Pulmonary artery endothelial cell (primary cell): Measurements from ENCODE around the gene ANTXR1. TPM values are rescaled to one million over a fixed set of nuclear protein-coding genes. Genes with fewer than 3 reads are reported as not detected.

Experiments
- DNase-seq: peaks from one replicate; pipeline ENCODE4 v3.0.0-alpha.2; 2011; ENCODE audit warnings: low read depth, low spot score
- total RNA-seq: library from RNA; depleted of rRNA; stranded (reverse); fragments of >200 nt; gene quantifications from 2 replicates; pipeline ENCODE4 v1.2.3, GENCODE V29; 2014

The ANTXR1 gene
- total RNA-seq, 1 donor from 2014 or later, result 8.8 TPM

DNA sequence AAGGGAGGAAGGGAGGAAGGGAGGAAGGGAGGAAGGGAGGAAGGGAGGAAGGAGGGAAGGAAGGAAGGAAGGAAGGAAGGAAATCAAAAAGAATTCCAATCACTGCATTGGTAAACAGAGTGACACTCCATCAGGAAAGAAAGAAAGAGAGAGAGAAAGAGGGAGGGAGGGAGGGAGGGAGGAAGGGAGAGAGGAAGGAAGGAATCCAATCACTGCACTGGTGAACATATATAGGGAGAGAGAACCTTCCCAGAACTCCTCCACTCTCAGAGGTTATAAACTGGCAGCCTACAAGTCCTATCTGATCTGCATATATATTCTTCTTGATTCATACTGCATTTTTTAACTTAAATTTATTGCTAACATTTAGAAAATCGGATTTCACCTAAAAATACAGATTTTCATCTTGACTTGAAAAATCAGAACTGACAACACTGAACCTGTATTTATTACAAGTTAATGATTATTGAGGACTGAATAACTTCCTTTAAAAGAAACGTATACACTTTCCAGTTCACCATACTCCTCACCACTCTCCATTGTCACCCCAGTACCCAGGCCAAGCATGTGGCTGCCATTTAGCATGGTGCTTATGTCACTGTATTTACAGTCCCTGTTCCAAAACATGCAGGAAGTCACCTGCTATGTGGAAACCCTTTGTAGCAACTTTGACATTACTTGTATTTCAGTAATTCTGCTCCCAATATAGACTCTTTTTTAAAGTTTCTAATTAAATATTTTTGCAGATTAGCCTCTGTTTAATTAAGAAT lies 83.5 kb downstream of the ANTXR1 start:
- DNase-seq, result no peak

GRCh38 chr2:69097148-69097610 lies 84.2 kb downstream of the ANTXR1 start:
- peak; percentile 33 for DNase-seq

DNA sequence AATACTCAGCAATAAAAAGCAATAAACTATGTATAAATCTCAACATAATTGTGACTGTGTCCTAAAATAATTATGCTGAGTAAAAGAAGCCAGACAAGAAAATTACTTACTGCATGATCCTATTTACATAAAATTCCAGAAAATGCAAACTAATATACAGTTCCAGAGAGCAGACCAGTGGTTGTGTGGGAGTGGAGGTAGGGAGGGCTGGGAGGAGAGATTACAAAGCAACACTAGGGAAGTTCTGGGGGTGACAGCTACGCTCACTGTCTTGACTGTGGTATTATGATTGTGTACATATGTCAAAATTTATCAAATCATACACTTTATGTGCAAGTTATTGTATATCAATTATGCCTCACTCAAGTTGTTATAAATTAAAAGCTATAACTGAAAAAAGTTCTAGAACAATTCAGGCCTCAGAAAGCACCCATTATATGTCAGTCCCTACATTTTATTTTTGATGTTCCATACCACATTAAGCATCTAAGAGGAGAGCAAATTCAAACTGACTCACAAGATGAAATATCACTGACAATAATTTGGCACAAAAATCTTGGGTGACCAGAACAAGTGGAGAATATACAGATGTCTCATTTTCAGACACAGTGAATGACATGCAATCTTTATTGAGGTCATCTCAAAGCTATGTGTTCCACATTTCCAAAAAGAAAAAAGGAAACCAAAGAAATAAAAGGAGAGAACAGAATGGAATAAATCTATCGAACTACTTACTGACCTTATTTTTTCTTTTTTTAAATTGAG lies 85.1 kb downstream of the ANTXR1 start:
- no peak for DNase-seq

- DNase-seq, result no peak
Measured at GRCh38 chr2:69099541-69099940, 86.6 kb downstream of the ANTXR1 start.

DNA sequence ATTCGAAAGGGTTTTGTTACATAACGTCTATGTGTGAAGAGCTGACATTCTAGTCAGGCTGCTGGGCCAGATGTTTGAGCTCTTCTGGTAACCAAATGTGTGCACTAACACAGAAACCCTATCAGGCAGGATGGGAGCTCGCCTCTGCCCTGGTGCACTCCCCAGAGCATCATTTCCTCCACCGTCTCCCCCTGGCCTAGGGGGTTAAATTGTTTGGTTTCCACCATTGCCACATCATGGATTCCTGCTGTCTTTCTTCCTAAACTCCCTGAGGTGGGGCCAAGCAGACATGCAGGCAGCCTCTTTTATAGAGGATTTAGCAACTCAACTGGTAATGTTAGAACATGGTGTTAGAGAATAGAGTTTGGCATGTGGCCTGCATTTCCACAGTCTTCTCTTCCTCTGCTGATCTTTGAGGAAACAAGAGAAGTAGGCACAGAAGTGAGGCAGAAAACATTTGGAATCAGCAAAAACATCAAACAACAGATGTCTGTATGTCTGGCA lies 87.3 kb downstream of the ANTXR1 start:
- DNase-seq, result no peak

DNA sequence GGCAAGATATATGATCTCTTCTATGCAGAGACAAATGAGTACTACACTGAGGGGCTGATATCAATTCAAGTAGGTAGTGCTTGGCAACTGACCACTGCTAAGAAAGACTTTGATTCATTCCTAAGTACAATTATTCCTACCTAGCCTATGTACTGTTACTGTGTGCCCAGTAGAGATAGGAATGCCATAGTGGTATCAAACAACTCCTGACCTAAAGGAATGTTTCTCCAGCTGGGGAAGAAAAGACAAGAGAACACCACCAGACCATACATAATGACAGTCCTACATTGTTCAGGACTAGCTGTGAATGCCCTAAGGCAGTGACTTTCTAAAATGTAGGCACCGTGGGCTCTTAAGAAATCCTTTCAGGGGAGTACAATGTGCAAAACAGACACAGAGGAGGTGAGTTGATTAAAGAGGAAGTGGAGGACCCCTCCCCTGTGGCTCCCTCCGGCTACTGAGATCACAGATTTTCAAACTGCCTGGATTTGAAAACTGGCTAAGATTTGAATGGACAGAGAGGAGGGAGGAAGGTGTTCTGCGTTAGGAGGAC lies 89.1 kb downstream of the ANTXR1 start:
- DNase-seq, result no peak

GRCh38 chr2:69103419-69103818 lies 90.4 kb downstream of the ANTXR1 start:
- DNase-seq, result no peak

- DNase-seq, result no peak
Measured at GRCh38 chr2:69104261-69104660, 91.3 kb downstream of the ANTXR1 start.

- no peak for DNase-seq
Measured at GRCh38 chr2:69109255-69109654, 96.3 kb downstream of the ANTXR1 start.

DNA sequence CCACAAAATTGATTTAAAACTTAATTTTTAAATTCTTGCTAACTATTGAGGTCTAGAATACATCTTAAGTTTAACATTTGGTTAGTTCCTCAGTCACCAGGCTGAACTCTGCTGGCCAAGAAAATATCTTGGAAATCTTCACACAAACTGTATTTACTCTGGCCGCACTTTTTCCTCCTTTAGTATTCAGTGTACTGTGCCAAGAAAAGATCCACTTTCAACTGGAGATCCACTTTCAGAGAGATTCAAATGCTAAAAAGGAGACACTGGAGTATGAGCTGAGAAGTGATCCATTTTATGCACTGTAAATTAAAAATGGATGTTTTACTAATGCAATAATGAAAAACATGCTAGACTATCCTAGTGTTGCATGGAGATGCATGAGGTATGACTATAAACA lies 98.1 kb downstream of the ANTXR1 start:
- no peak for DNase-seq

DNA sequence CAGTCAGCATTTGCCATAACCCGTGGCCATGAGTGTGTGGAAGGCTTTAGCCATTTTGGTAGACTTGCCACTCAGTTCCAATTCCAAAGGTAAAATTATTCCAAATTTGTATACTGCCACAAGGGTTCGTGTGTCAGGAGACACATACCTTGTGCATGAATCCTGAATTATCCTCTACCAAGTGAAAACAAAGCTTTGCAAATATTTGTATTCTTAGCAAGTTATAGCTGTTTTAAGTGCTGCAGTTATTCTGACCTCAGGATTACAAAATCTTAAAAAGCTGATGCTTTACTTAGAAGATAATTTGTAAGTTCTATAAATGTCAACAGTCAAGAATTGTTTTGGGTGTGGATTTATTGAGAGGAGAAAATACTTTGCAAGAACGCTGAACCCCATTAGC lies 100.6 kb downstream of the ANTXR1 start:
- DNase-seq, result no peak

GRCh38 chr2:69114534-69114933 lies 101.6 kb downstream of the ANTXR1 start:
- no peak for DNase-seq

GRCh38 chr2:69116438-69116837 lies 103.5 kb downstream of the ANTXR1 start:
- no peak for DNase-seq

DNA sequence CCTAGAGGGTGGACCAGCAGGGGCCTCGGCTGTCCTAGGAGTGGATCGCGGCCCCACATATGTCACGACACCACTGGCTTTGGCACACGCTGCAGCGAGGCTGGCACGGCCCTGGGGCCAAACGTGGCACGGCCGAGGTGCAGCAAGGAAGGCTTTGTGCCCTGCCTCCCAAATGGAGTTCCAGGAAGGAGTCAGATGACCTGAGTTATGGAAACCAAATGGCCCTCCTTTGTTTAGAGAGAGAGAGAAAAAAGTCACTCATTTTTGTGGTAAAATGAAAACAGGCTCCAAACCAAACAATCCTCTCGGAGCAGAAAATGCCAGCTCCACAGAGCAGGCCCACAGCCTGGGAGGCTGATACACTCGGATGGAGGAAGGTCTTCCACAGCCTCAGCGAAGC lies 105.6 kb downstream of the ANTXR1 start:
- no peak for DNase-seq

DNA sequence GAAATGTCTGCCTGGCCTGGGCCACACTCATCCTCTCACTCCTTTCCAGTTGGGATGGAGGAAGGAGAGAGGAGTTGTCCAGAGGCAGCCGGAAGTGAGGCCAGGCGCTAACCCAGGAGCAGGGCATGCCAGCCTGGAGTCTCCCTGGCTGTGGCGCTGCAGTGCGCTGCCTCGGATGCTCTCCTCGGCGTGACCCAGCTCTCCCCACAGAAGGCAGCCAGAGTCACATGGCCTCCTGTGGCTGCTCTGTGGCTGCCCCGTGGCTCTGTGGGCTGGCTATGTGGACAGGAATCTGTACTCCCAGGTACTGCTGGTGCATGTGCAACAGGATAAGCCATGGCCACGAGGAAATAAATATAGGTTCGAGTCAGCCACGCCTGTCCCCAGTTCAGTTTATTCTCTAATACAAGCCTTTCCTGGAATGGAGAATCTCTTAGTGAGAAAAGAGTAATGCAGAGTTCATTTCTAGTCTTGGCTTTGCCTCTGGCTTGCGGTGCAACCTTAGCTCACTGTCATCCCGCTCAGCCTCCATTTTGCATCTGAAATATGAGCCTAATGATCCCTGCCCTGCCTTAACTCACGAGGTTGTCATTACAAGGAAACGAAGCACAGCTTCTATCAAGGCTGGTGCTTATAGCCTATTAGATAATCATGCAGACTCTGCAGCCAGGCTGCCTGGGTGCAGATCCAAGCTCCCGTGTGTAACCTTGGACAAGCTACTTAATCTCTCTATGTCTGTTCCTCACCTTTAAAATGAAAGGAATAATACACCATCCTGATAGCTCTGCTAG lies 106.3 kb downstream of the ANTXR1 start:
- DNase-seq, result no peak

GRCh38 chr2:69122271-69122670 lies 109.3 kb downstream of the ANTXR1 start:
- DNase-seq, result peak; percentile 47

GRCh38 chr2:69123182-69123581 lies 110.2 kb downstream of the ANTXR1 start:
- DNase-seq, result no peak

DNA sequence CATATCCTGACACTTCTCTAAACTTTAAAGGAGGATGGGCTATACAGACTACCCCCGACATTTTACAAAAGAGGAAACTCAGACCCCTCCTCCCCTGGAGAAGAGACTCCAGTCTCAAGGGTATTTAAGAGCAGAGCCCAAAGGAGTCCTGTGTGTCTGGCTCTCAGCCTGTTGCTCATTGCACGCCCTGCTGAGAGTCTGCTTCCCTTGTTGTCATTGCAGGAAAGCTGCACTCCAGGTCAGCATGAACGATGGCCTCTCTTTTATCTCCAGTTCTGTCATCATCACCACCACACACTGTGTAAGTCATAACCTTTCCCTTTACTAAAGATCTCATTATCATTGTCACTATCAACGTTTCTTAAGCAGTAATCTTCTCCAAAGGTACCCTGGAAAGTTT lies 111.4 kb downstream of the ANTXR1 start:
- DNase-seq, result no peak

GRCh38 chr2:69125816-69126215 lies 112.8 kb downstream of the ANTXR1 start:
- peak; percentile 11 for DNase-seq

DNA sequence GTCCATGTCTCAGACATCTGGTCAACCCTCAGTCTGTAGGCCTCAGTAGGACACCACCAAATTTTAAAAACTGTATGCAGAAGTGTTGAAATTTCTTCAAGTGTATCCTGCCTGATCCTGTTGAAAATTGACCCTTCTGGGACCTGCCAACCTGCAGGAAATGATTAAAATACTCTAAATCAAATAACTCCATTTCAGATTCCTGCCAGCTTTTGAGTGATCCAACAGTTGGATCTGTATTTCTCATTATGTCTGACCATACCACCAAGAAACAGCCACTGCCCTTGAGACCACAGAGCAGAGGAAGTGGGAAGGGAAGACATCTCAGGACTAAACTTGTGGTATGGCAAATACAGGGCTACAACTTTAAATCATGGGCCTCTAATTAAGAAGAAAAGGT lies 113.4 kb downstream of the ANTXR1 start:
- DNase-seq, result no peak

GRCh38 chr2:69131452-69131851 lies 118.5 kb downstream of the ANTXR1 start:
- no peak for DNase-seq
